ENCODE results near the gene EHMT2. TPM values are rescaled to one million over a fixed set of nuclear protein-coding genes. Genes with fewer than 3 reads are reported as not detected.

EHMT2 gene
- total RNA-seq, 4 donors from 2014 or later, result 13.8 to 72.4 (median 66.2) TPM

GRCh38 chr6:31836474-31837368 is 60.8 kb downstream of the EHMT2 start:
- Histone ChIP-seq H3K36me3 (no peaks in the 10 kb centered on the region), H3K4me3 (peak overlapping the region; percentile 79 to 95), H3K27me3 (no peaks in the 10 kb centered on the region), H3K27ac (peak overlapping the region; percentile 91 to 99), H3K9me3 (no peaks in the 10 kb centered on the region), H3K4me1 (peaks cover 0 to 12% of the 10 kb centered on the region in 2 donors)
- TF ChIP-seq POLR2A (IDR thresholded peaks at IDR 0.05), result no peak
- no peak for TF ChIP-seq CTCF (IDR thresholded peaks at IDR 0.05)
- no peak for DNase-seq
- intact Hi-C loops (cut with DNase I; ENCODE audit: low total_unique reads), result no loop called here

GRCh38 chr6:31836047-31836473 is 61.4 kb downstream of the EHMT2 start:
- DNase-seq, result no peak
- H3K4me3 ChIP-seq, result peak overlapping the region; percentile 79 to 95

GRCh38 chr6:31834367-31835250 is 62.9 kb downstream of the EHMT2 start:
- peak overlapping the region; percentile 79 to 95 for H3K4me3 ChIP-seq
- TF ChIP-seq CTCF (IDR thresholded peaks at IDR 0.05) (no peak), POLR2A (IDR thresholded peaks at IDR 0.05) (peak; percentile 60 to 71)
- no peaks in the 10 kb centered on the region for H3K9me3 ChIP-seq
- H3K36me3 ChIP-seq, result no peaks in the 10 kb centered on the region
- peak overlapping the region; percentile 91 to 99 for H3K27ac ChIP-seq
- no peaks in the 10 kb centered on the region for H3K27me3 ChIP-seq
- DNase-seq, result peak; percentile 83 to 91
- intact Hi-C loops (cut with DNase I; ENCODE audit: low total_unique reads), result loop anchor here (5.0 kb wide), 1 partner anchor 152 kb away; the partner anchor contains the start of gene LY6G5C
- peaks cover 0 to 20% of the 10 kb centered on the region in 2 donors for H3K4me1 ChIP-seq

More at GRCh38 chr6:31836047-31836473, 61.4 kb downstream of the EHMT2 start:
- no peaks in the 10 kb centered on the region for H3K9me3 ChIP-seq
- no peak for TF ChIP-seq POLR2A (IDR thresholded peaks at IDR 0.05)
- no peak for TF ChIP-seq CTCF (IDR thresholded peaks at IDR 0.05)
- H3K4me1 ChIP-seq, result peaks cover 0 to 18% of the 10 kb centered on the region in 2 donors
- H3K36me3 ChIP-seq, result no peaks in the 10 kb centered on the region
- peak overlapping the region; percentile 91 to 99 for H3K27ac ChIP-seq
- H3K27me3 ChIP-seq, result no peaks in the 10 kb centered on the region
- intact Hi-C loops (cut with DNase I; ENCODE audit: low total_unique reads), result no loop called here

- peak overlapping the region; percentile 78 to 99 for H3K27ac ChIP-seq
- intact Hi-C loops (cut with DNase I; ENCODE audit: low total_unique reads), result loop anchor here (5.0 kb wide), 1 partner anchor 149 kb away; the partner anchor contains the start of gene LY6G5C
- no peaks in the 10 kb centered on the region for H3K9me3 ChIP-seq
- H3K36me3 ChIP-seq, result no peaks in the 10 kb centered on the region
- H3K4me1 ChIP-seq, result peaks cover 0 to 9% of the 10 kb centered on the region in 2 donors
- TF ChIP-seq POLR2A (IDR thresholded peaks at IDR 0.05) (no peak), CTCF (IDR thresholded peaks at IDR 0.05) (no peak)
- no peak for DNase-seq
- H3K4me3 ChIP-seq, result peak overlapping the region in 1 of 2 donors; percentile 50
- no peaks in the 10 kb centered on the region for H3K27me3 ChIP-seq
Measured at GRCh38 chr6:31831350-31832215, 65.9 kb downstream of the EHMT2 start.
